ENCODE data around the gene FGD3. TPM values are rescaled to one million over a fixed set of nuclear protein-coding genes. Genes with fewer than 3 reads are reported as not detected.

FGD3 gene
- polyA plus RNA-seq, 1 donor (not counting 4 experiments of a cell fraction or from before 2014, with no cell fraction given): 0.21 TPM

DNA sequence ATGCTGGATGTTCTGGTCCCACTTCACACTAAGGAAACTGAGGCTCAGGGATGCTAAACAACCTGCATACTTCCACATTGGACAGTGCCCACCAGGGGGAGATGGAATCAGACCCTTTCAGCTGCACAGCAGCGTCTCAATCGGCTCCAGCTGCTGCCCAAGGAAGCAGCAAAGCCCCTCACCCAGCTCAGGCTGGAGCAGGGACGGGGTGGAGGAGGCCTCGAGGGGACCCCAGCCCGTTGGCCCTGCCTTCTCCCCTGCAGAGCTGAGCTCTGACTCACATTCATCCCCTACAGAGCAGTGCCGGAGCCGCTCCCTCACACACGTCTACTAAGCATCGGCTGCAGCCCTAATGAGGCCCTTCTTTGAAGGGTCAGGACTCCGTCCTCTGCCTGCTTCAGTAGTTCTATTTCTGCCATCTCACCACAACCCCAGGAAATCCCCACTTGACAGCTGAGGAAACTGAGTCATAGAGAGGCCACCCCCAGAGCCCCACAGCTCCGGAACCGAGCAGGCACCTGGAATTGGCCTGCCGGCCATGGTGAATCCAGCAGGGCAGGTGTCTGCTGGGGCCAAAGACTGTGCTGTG, 89.7 kb downstream of the FGD3 start:
- no peaks in the 10 kb centered on the region for H3K36me3 ChIP-seq (ENCODE audit: control insufficient read depth in 2 of 2, extremely low read depth in 1 of 2, insufficient read depth in 2 of 2, low read length in 2 of 2)
- FAIRE-seq (no peak), DNase-seq (ENCODE audit: low read depth, low spot score) (no peak)
- H3K9ac ChIP-seq (ENCODE audit: control insufficient read depth, extremely low read depth, insufficient read depth, low read length): no peak overlapping the region
- no peaks in the 10 kb centered on the region for H3K79me2 ChIP-seq (ENCODE audit: control insufficient read depth, insufficient read depth, low read length)
- no peak overlapping the region for H2AFZ ChIP-seq (ENCODE audit: control insufficient read depth, low read length)
- TF ChIP-seq EZH2 (IDR thresholded peaks at IDR 0.05; ENCODE audit: low read length): no peak
- TF ChIP-seq, protein P1, sequence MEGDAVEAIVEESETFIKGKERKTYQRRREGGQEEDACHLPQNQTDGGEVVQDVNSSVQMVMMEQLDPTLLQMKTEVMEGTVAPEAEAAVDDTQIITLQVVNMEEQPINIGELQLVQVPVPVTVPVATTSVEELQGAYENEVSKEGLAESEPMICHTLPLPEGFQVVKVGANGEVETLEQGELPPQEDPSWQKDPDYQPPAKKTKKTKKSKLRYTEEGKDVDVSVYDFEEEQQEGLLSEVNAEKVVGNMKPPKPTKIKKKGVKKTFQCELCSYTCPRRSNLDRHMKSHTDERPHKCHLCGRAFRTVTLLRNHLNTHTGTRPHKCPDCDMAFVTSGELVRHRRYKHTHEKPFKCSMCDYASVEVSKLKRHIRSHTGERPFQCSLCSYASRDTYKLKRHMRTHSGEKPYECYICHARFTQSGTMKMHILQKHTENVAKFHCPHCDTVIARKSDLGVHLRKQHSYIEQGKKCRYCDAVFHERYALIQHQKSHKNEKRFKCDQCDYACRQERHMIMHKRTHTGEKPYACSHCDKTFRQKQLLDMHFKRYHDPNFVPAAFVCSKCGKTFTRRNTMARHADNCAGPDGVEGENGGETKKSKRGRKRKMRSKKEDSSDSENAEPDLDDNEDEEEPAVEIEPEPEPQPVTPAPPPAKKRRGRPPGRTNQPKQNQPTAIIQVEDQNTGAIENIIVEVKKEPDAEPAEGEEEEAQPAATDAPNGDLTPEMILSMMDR (optimal IDR thresholded peaks at IDR 0.05 in 1 of 3, IDR thresholded peaks at IDR 0.05 in 1 of 3, conservative IDR thresholded peaks at IDR 0.05 in 1 of 3; ENCODE audit: extremely low read depth in 1 of 3, insufficient read depth in 2 of 3, low read length in 3 of 3): no peak
- H3K27ac ChIP-seq (ENCODE audit: control insufficient read depth, insufficient read depth, low read length): no peak overlapping the region
- H3K4me1 ChIP-seq (ENCODE audit: control insufficient read depth, extremely low read depth, insufficient read depth, low read length): no peaks in the 10 kb centered on the region
- no peaks in the 10 kb centered on the region for H3K9me3 ChIP-seq (ENCODE audit: control insufficient read depth, low read depth, low read length)
- H3K4me2 ChIP-seq (ENCODE audit: control insufficient read depth, extremely low read depth, insufficient read depth, low read depth, low read length): no peak overlapping the region
- no peak overlapping the region for H3K4me3 ChIP-seq (ENCODE audit: control insufficient read depth in 2 of 3, extremely low read depth in 1 of 3, insufficient read depth in 2 of 3, low read depth in 1 of 3, low read length in 3 of 3)
- dilution Hi-C loops (cut with MboI; ENCODE audit: extremely low pct_ligation_motif_present, low sequenced_read_pairs): no loop called here
- peaks cover 10% of the 10 kb centered on the region for H3K27me3 ChIP-seq (ENCODE audit: control insufficient read depth, extremely low read depth, insufficient read depth, low read length)
- no peaks in the 10 kb centered on the region for H4K20me1 ChIP-seq (ENCODE audit: control insufficient read depth, extremely low read depth, insufficient read depth, low read length)
- no peaks in the 10 kb centered on the region for H3K9me1 ChIP-seq (ENCODE audit: control insufficient read depth, extremely low read depth, insufficient read depth, low read length)

DNA sequence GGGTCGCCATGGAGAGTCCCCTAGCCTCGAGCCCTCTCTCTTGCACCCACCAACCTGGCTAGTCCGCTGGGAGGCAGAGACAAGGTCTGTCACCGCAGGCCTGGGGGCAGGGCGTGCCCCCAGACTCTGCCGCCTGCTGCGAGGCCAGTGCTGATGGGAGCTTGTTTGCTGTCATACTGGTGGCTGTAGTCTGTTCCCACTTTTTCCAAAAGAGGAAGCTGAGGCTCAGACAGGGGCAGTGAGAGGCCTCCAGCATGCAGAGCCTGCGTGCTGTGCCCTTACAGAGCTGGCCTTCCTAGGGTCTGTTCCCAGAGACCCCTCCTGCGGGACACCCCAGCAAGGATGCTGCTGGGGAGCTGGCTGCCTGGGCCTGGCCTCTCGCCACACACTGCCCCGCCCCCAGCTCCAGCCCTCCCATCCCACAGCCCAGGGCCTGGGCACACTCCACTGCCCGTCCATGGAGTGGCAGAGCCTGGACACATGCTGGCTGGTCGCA, 90.2 kb downstream of the FGD3 start:
- Histone ChIP-seq H3K27ac (ENCODE audit: control insufficient read depth, insufficient read depth, low read length) (no peak overlapping the region), H3K4me2 (ENCODE audit: control insufficient read depth, extremely low read depth, insufficient read depth, low read depth, low read length) (no peak overlapping the region), H3K9me3 (ENCODE audit: control insufficient read depth, low read depth, low read length) (no peaks in the 10 kb centered on the region), H3K36me3 (ENCODE audit: control insufficient read depth in 2 of 2, extremely low read depth in 1 of 2, insufficient read depth in 2 of 2, low read length in 2 of 2) (no peaks in the 10 kb centered on the region), H3K9me1 (ENCODE audit: control insufficient read depth, extremely low read depth, insufficient read depth, low read length) (no peaks in the 10 kb centered on the region), H3K79me2 (ENCODE audit: control insufficient read depth, insufficient read depth, low read length) (no peaks in the 10 kb centered on the region), H3K9ac (ENCODE audit: control insufficient read depth, extremely low read depth, insufficient read depth, low read length) (no peak overlapping the region), H3K27me3 (ENCODE audit: control insufficient read depth, extremely low read depth, insufficient read depth, low read length) (peaks cover 9% of the 10 kb centered on the region), H3K4me3 (ENCODE audit: control insufficient read depth in 2 of 3, extremely low read depth in 1 of 3, insufficient read depth in 2 of 3, low read depth in 1 of 3, low read length in 3 of 3) (no peak overlapping the region), H2AFZ (ENCODE audit: control insufficient read depth, low read length) (no peak overlapping the region), H3K4me1 (ENCODE audit: control insufficient read depth, extremely low read depth, insufficient read depth, low read length) (no peaks in the 10 kb centered on the region), H4K20me1 (ENCODE audit: control insufficient read depth, extremely low read depth, insufficient read depth, low read length) (no peaks in the 10 kb centered on the region)
- TF ChIP-seq, protein P1 (optimal IDR thresholded peaks at IDR 0.05 in 1 of 3, IDR thresholded peaks at IDR 0.05 in 1 of 3, conservative IDR thresholded peaks at IDR 0.05 in 1 of 3; ENCODE audit: extremely low read depth in 1 of 3, insufficient read depth in 2 of 3, low read length in 3 of 3): no peak
- no peak for TF ChIP-seq EZH2 (IDR thresholded peaks at IDR 0.05; ENCODE audit: low read length)
- dilution Hi-C loops (cut with MboI; ENCODE audit: extremely low pct_ligation_motif_present, low sequenced_read_pairs): no loop called here
- no peak for DNase-seq (ENCODE audit: low read depth, low spot score)
- FAIRE-seq: no peak

Data from keratinocyte (primary cell).